SU-DHL-6 (cell line): ENCODE data around the gene SLC43A2.

ENCODE experiments used
- H2AFZ ChIP-seq: fragments of 200-600 bp; sonication (generic); 2 replicates; pipeline ENCODE4 v1.6.1; 2014; ENCODE audit warnings: low read depth, mild to moderate bottlenecking, moderate library complexity, mixed read lengths, antibody characterized with exemption, low read length; ENCODE audit not compliant: severe bottlenecking
- H3F3A ChIP-seq: fragments of 200-600 bp; shearing (Covaris generic); 2 replicates; pipeline ENCODE4 v1.6.0; 2016; ENCODE audit warnings: antibody characterized with exemption, mild to moderate bottlenecking; ENCODE audit not compliant: insufficient read depth
- H3K27ac ChIP-seq: fragments of 200-600 bp; sonication (generic); 2 replicates; pipeline ENCODE4 v1.5.1; 2016; ENCODE audit warnings: low read depth, mild to moderate bottlenecking, low read length, moderate library complexity, mixed read lengths
- H3K27me3 ChIP-seq: fragments of 200-600 bp; sonication (generic), shearing (Covaris generic); 2 replicates; pipeline ENCODE4 v1.6.0; 2014; ENCODE audit warnings: mild to moderate bottlenecking, low read length
- H3K36me3 ChIP-seq: fragments of 200-600 bp; sonication (generic); 2 replicates; pipeline ENCODE4 v1.6.1; 2014; ENCODE audit warnings: mild to moderate bottlenecking, low read length, mixed read lengths
- H3K4me2 ChIP-seq: fragments of 300-600, 200-600 bp; shearing (Covaris generic), sonication (generic); 2 replicates; pipeline ENCODE4 v1.6.0; 2014; ENCODE audit warnings: low read length, low read depth, mild to moderate bottlenecking; ENCODE audit not compliant: poor library complexity, severe bottlenecking
- H3K4me3 ChIP-seq: fragments of 200-600 bp; sonication (generic); 2 replicates; pipeline ENCODE4 v1.5.1; 2014; ENCODE audit warnings: antibody characterized with exemption, low read length, mild to moderate bottlenecking, mixed read lengths; ENCODE audit not compliant: insufficient read depth, poor library complexity, severe bottlenecking
- H3K79me2 ChIP-seq: fragments of 200-600 bp; sonication (generic); 2 replicates; pipeline ENCODE4 v1.6.1; 2014; ENCODE audit warnings: mild to moderate bottlenecking, low read length, moderate library complexity; ENCODE audit not compliant: insufficient read depth
- H3K9ac ChIP-seq: fragments of 200-600 bp; sonication (generic); 2 replicates; pipeline ENCODE4 v1.7.0; 2014; ENCODE audit warnings: mild to moderate bottlenecking, low read length
- H3K9me2 ChIP-seq: fragments of 200-600 bp; sonication (generic); replicated peaks from 2 replicates; pipeline ENCODE4 v1.6.1; 2014; ENCODE audit warnings: low read length; ENCODE audit not compliant: insufficient read depth
- H3K9me3 ChIP-seq: fragments of 200-600 bp; sonication (generic); 2 replicates; pipeline ENCODE4 v1.6.1; 2014; ENCODE audit warnings: low read length, mixed read lengths; ENCODE audit not compliant: insufficient read depth
- H4K20me1 ChIP-seq: fragments of 200-600 bp; sonication (generic); 2 replicates; pipeline ENCODE4 v1.6.1; 2014; ENCODE audit warnings: low read depth, mild to moderate bottlenecking, antibody characterized with exemption, low read length, moderate library complexity, mixed read lengths
- EZH2phosphoT487 ChIP-seq: fragments of 200-600 bp; sonication (generic), shearing (Covaris generic); conservative IDR thresholded peaks from 2 replicates; pipeline ENCODE4 v1.6.1; 2018; ENCODE audit warnings: mild to moderate bottlenecking, antibody characterized with exemption, low read length, moderate library complexity, mixed read lengths
- TF ChIP-seq, protein P1 (sequence below): fragments of 200-600 bp; sonication (generic); IDR thresholded peaks from one replicate; pipeline ENCODE4 v1.5.1; 2017; ENCODE audit warnings: antibody characterized with exemption, mild to moderate bottlenecking, low read length, moderate library complexity; ENCODE audit not compliant: insufficient read depth, poor library complexity, severe bottlenecking

Gene SLC43A2

DNA sequence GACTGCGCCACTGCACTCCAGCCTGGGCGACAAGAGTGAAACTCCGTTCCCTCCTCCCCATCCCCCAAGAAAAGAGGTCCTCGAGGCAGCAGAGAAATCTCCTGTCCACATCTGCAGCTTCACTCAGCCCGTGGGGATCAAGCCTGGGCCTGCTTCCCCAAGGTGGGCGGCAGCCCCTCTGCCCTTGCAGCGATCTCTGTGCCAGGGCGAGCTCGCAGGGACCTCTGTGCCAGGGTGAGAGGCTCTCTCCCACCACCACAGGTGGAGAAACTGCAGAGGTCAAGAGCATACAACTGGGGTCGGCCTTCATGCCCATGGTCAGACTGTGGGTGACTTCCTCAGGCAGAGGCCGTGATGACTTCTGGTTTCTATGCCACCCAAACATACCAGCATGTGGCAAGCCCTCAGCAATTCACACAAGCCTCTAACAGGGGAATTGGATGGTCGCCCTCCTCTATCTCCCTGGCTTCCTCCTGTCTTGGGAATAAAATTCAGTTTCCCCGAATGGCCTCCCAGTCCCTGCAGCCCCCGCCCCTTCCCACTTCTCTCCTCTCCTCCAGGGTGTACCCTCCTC is 5.5 kb downstream of the SLC43A2 start:
- Histone ChIP-seq H3K9me2 (no peaks in the 10 kb centered on the region), H3K27ac (no peak overlapping the region), H2AFZ (no peak overlapping the region), H3K79me2 (peaks cover 35% of the 10 kb centered on the region), H4K20me1 (no peaks in the 10 kb centered on the region), H3K4me2 (no peak overlapping the region), H3K4me3 (no peak overlapping the region), H3K9me3 (no peaks in the 10 kb centered on the region), H3F3A (peaks cover 18% of the 10 kb centered on the region), H3K27me3 (no peaks in the 10 kb centered on the region), H3K36me3 (no peaks in the 10 kb centered on the region), H3K9ac (no peak overlapping the region)
- TF ChIP-seq, protein P1, sequence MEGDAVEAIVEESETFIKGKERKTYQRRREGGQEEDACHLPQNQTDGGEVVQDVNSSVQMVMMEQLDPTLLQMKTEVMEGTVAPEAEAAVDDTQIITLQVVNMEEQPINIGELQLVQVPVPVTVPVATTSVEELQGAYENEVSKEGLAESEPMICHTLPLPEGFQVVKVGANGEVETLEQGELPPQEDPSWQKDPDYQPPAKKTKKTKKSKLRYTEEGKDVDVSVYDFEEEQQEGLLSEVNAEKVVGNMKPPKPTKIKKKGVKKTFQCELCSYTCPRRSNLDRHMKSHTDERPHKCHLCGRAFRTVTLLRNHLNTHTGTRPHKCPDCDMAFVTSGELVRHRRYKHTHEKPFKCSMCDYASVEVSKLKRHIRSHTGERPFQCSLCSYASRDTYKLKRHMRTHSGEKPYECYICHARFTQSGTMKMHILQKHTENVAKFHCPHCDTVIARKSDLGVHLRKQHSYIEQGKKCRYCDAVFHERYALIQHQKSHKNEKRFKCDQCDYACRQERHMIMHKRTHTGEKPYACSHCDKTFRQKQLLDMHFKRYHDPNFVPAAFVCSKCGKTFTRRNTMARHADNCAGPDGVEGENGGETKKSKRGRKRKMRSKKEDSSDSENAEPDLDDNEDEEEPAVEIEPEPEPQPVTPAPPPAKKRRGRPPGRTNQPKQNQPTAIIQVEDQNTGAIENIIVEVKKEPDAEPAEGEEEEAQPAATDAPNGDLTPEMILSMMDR, result no peak
- no peak for TF ChIP-seq EZH2phosphoT487

DNA sequence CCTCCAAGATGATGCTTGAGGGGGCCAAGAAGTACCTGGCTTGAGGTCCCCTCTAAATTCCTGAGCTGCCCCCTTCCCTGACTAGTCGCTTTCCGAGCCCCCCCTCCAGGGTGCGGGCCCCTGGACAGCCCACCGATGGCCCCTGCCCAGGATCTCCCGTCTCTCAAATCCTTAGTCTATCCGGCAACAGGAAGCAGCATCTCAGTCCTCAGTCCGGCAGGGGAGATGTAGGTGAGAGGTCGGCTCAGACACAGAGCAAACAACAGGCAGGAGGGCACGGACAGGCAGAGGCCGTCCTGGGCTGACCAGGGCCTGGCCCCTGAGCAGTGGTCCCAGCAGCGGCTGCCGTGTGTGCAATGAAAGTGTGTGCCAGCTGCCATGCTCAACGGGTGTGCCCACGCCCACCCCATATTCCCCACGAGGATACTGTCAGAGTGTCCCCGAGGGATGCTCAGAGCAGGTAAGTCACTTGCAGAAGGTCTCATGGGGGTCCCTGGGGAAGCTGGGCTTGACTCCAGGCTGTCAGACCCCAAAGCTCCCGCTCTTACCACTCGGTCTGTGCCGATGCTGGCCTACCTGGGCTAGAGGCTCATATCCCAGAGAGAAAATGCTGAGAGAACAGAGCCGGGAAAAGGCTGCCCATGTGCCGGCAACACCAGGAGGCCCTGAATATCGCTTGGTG is 7.2 kb downstream of the SLC43A2 start:
- H3K36me3 ChIP-seq, result no peaks in the 10 kb centered on the region
- no peak overlapping the region for H3K4me3 ChIP-seq
- TF ChIP-seq, protein P1, result no peak
- no peak for TF ChIP-seq EZH2phosphoT487
- H3K79me2 ChIP-seq, result peaks cover 22% of the 10 kb centered on the region
- no peak overlapping the region for H3K27ac ChIP-seq
- peaks cover 8% of the 10 kb centered on the region; the same call in 1 of the 2 replicates for H3F3A ChIP-seq
- H4K20me1 ChIP-seq, result no peaks in the 10 kb centered on the region
- H3K4me2 ChIP-seq, result no peak overlapping the region
- no peaks in the 10 kb centered on the region for H3K9me2 ChIP-seq
- no peak overlapping the region for H2AFZ ChIP-seq
- no peaks in the 10 kb centered on the region for H3K27me3 ChIP-seq
- H3K9me3 ChIP-seq, result no peaks in the 10 kb centered on the region
- no peak overlapping the region for H3K9ac ChIP-seq

DNA sequence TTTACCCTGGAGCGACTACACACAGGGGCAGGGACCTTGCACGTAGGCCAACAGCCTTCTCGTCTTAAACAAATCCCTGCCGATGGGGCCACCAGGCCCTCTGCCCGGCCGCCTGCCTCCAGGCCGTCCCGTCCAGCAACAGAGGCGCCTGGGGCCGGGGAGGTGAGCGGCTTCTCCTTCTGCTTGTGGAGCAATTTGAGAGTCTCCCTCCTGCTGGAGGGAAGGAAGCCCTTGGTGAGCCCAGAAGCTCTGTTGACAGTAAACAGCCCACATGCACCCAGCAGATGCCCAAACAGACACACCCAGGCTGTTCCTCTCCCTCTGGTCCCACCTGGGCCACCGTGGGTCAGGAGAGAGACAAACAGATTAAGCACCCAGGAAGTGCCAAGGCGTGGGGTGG is 8.1 kb downstream of the SLC43A2 start:
- no peak overlapping the region for H2AFZ ChIP-seq
- no peak overlapping the region for H3K4me2 ChIP-seq
- peaks cover 13% of the 10 kb centered on the region for H3K79me2 ChIP-seq
- H3K9me3 ChIP-seq, result no peaks in the 10 kb centered on the region
- H4K20me1 ChIP-seq, result no peaks in the 10 kb centered on the region
- H3K9me2 ChIP-seq, result no peaks in the 10 kb centered on the region
- H3K27ac ChIP-seq, result no peak overlapping the region
- peaks cover 1% of the 10 kb centered on the region; the same call in 1 of the 2 replicates for H3F3A ChIP-seq
- no peak overlapping the region for H3K4me3 ChIP-seq
- no peaks in the 10 kb centered on the region for H3K27me3 ChIP-seq
- no peak overlapping the region for H3K9ac ChIP-seq
- TF ChIP-seq, protein P1, result no peak
- TF ChIP-seq EZH2phosphoT487, result no peak
- H3K36me3 ChIP-seq, result no peaks in the 10 kb centered on the region
